Stimulated activated CD4-positive, alpha-beta T cell treated with anti-CD3 and anti-CD28 coated beads, Interleukin-2, amount 100 ng/mL, for 4 hours (primary cell): Measurements from ENCODE around the gene FSCN2.

ENCODE experiments used
- DNase-seq: peaks from one replicate; pipeline ENCODE4 v3.0.0-alpha.2; 2020; ENCODE audit warnings: low read depth

FSCN2 gene

GRCh38 chr17:81513753-81514488 lies 14.3 kb upstream of the FSCN2 start:
- no peak for DNase-seq

- no peak for DNase-seq
Measured at GRCh38 chr17:81514489-81514738, 13.8 kb upstream of the FSCN2 start.

GRCh38 chr17:81514739-81515529 lies 13.2 kb upstream of the FSCN2 start:
- DNase-seq, result peak; percentile 74

- DNase-seq, result no peak
Measured at GRCh38 chr17:81515530-81516041, 12.6 kb upstream of the FSCN2 start.

GRCh38 chr17:81516439-81516838 lies 11.7 kb upstream of the FSCN2 start:
- DNase-seq, result no peak

GRCh38 chr17:81517009-81517338 lies 11.2 kb upstream of the FSCN2 start:
- no peak for DNase-seq

- DNase-seq, result no peak
Measured at GRCh38 chr17:81517339-81518112, 10.7 kb upstream of the FSCN2 start.

GRCh38 chr17:81518113-81518784 lies 9.9 kb upstream of the FSCN2 start:
- DNase-seq, result no peak

GRCh38 chr17:81518785-81519283 lies 9.3 kb upstream of the FSCN2 start:
- no peak for DNase-seq

GRCh38 chr17:81519284-81520020 lies 8.7 kb upstream of the FSCN2 start:
- peak; percentile 60 for DNase-seq

- no peak for DNase-seq
Measured at GRCh38 chr17:81520021-81520901, 7.9 kb upstream of the FSCN2 start.

- no peak for DNase-seq
Measured at GRCh38 chr17:81522491-81523401, 5.4 kb upstream of the FSCN2 start.

- DNase-seq, result no peak
Measured at GRCh38 chr17:81523402-81524038, 4.7 kb upstream of the FSCN2 start.

GRCh38 chr17:81524039-81524864 lies 3.9 kb upstream of the FSCN2 start:
- DNase-seq, result no peak

GRCh38 chr17:81524865-81525159 lies 3.4 kb upstream of the FSCN2 start:
- DNase-seq, result no peak

GRCh38 chr17:81526662-81527571 lies 1.3 kb upstream of the FSCN2 start:
- DNase-seq, result no peak

GRCh38 chr17:81528384-81528650 lies 140 bp downstream of the FSCN2 start:
- DNase-seq, result no peak
